ENCODE measurements around the gene UBR7. TPM values are rescaled to one million over a fixed set of nuclear protein-coding genes. Genes with fewer than 3 reads are reported as not detected.

Gene UBR7
- total RNA-seq, 1 experiment from 2014 or later, result 73.1 TPM

- TF ChIP-seq CTCF (conservative IDR thresholded peaks at IDR 0.05; ENCODE audit: low read depth, low read length) (no peak), EZH2 (IDR thresholded peaks at IDR 0.05; ENCODE audit: borderline replicate concordance, low read depth, low read length, poor library complexity, severe bottlenecking) (no peak)
- POLR2A ChIA-PET (ENCODE audit: low non-redundant PET), result no interaction called here
Observed at GRCh38 chr14:93223565-93223964, 16.5 kb downstream of the UBR7 start.

GRCh38 chr14:93228550-93228949, 21.5 kb downstream of the UBR7 start:
- intact Hi-C loops (cut with micrococcal nuclease; ENCODE audit: unreplicated experiment), result no loop called here
- CTCF ChIA-PET, result no interaction called here
- Histone ChIP-seq H3K4me3 (ENCODE audit: low read depth, low read length, poor library complexity, severe bottlenecking) (no peak overlapping the region), H3K4me1 (ENCODE audit: insufficient read depth, low read length, poor library complexity, severe bottlenecking) (no peaks in the 10 kb centered on the region), H3K9me3 (ENCODE audit: low read depth, low read length, poor library complexity, severe bottlenecking) (no peaks in the 10 kb centered on the region), H3K36me3 (ENCODE audit: insufficient read depth, low read length, poor library complexity, severe bottlenecking) (peaks cover 27% of the 10 kb centered on the region), H3K27ac (ENCODE audit: low read depth, low read length, poor library complexity, severe bottlenecking) (no peak overlapping the region), H3K27me3 (replicated peaks; ENCODE audit: insufficient read depth, low read depth, low read length, poor library complexity) (no peaks in the 10 kb centered on the region)
- BruUV-seq (replicated peaks), result no TSS peak
- TF ChIP-seq EZH2 (IDR thresholded peaks at IDR 0.05; ENCODE audit: borderline replicate concordance, low read depth, low read length, poor library complexity, severe bottlenecking) (no peak), CTCF (conservative IDR thresholded peaks at IDR 0.05; ENCODE audit: low read depth, low read length) (no peak)
- POLR2A ChIA-PET (ENCODE audit: low non-redundant PET), result no interaction called here
- DNase-seq (ENCODE audit: low spot score), result no peak

More at GRCh38 chr14:93223565-93223964, 16.5 kb downstream of the UBR7 start:
- no peak overlapping the region for H3K27ac ChIP-seq (ENCODE audit: low read depth, low read length, poor library complexity, severe bottlenecking)
- CTCF ChIA-PET, result no interaction called here
- no TSS peak for BruUV-seq (replicated peaks)
- no peaks in the 10 kb centered on the region for H3K27me3 ChIP-seq (replicated peaks; ENCODE audit: insufficient read depth, low read depth, low read length, poor library complexity)
- intact Hi-C loops (cut with micrococcal nuclease; ENCODE audit: unreplicated experiment), result no loop called here
- no peak for DNase-seq (ENCODE audit: low spot score)
- no peaks in the 10 kb centered on the region for H3K9me3 ChIP-seq (ENCODE audit: low read depth, low read length, poor library complexity, severe bottlenecking)
- H3K4me3 ChIP-seq (ENCODE audit: low read depth, low read length, poor library complexity, severe bottlenecking), result no peak overlapping the region
- H3K4me1 ChIP-seq (ENCODE audit: insufficient read depth, low read length, poor library complexity, severe bottlenecking), result no peaks in the 10 kb centered on the region
- peaks cover 60% of the 10 kb centered on the region for H3K36me3 ChIP-seq (ENCODE audit: insufficient read depth, low read length, poor library complexity, severe bottlenecking)

GRCh38 chr14:93230539-93230938, 23.5 kb downstream of the UBR7 start:
- POLR2A ChIA-PET (ENCODE audit: low non-redundant PET), result no interaction called here
- no TSS peak for BruUV-seq (replicated peaks)
- intact Hi-C loops (cut with micrococcal nuclease; ENCODE audit: unreplicated experiment), result loop anchor here (5.0 to 10.0 kb wide), 2 partner anchors 312 to 384 kb away; no protein-coding TSS in a partner anchor

More at GRCh38 chr14:93230539-93230938, 23.5 kb downstream of the UBR7 start:
- Histone ChIP-seq H3K27me3 (replicated peaks; ENCODE audit: insufficient read depth, low read depth, low read length, poor library complexity) (no peaks in the 10 kb centered on the region), H3K27ac (ENCODE audit: low read depth, low read length, poor library complexity, severe bottlenecking) (no peak overlapping the region), H3K4me3 (ENCODE audit: low read depth, low read length, poor library complexity, severe bottlenecking) (peak overlapping the region; percentile 43), H3K36me3 (ENCODE audit: insufficient read depth, low read length, poor library complexity, severe bottlenecking) (peaks cover 20% of the 10 kb centered on the region), H3K9me3 (ENCODE audit: low read depth, low read length, poor library complexity, severe bottlenecking) (no peaks in the 10 kb centered on the region), H3K4me1 (ENCODE audit: insufficient read depth, low read length, poor library complexity, severe bottlenecking) (no peaks in the 10 kb centered on the region)
- TF ChIP-seq EZH2 (IDR thresholded peaks at IDR 0.05; ENCODE audit: borderline replicate concordance, low read depth, low read length, poor library complexity, severe bottlenecking) (no peak), CTCF (conservative IDR thresholded peaks at IDR 0.05; ENCODE audit: low read depth, low read length) (no peak)
- CTCF ChIA-PET, result no interaction called here
- no peak for DNase-seq (ENCODE audit: low spot score)
